Measurements from ENCODE around the gene SORCS2.
A peak's percentile ranks its signal among the peaks of the same experiment; 100 is the strongest.

Gene SORCS2

DNA sequence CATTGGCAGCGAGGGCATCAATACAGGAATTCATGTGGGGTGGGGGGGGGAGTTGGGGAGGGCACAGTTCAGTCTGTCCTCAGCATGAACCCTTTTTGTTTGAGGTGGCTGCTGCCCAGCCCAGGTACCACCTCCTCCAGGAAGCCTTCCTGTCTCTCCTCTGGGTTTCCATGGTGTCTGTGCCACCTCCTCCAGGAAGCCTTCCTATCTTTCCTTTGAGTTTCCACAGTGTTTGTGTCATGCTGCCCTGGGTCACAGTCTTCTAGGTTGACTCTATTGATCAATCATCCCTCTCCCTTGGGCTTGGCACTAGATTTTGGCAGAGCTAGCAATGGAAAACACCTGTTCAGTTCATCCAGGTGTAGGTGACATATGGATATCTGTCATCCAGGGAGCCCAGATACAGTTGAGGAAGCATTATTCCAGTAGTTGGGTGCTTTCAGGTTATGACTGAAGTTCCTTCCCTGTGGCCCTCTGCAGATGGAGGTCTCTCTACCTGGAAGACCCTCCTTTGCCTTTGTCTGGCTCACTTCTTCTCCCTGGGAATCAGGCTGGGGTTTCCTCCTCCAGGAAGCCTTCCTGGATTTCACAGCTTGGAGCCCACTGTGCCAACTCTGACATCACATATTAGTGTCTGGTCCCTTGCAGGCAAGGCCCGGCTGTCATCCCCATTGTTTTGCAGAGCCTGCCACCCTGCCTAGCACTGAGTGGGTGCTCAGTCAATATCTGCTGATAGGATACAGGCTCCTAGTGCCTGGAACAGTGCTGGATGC, 96.6 kb downstream of the SORCS2 start:
- DNase-seq (ENCODE audit: low read depth), result no peak

DNA sequence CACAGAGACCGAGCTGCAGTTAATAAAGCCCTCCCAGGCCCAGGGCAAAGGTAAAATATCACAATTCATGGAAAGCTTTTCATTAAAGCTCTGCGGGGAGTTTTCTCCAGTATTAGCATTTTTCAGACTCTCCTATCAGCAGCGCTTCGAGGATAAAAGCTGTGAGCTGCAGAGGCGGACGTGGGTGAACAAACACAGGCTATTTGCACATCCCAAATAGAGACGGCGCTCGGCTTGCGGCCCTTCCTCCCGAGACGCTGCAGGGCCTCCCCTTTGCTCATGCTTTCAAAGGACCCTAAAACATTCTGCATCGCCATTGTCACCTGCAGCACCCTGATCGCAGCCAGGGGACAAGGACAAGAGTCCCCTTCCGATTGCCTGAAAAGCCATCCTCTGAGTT, 97.3 kb downstream of the SORCS2 start:
- no peak for DNase-seq (ENCODE audit: low read depth)

DNA sequence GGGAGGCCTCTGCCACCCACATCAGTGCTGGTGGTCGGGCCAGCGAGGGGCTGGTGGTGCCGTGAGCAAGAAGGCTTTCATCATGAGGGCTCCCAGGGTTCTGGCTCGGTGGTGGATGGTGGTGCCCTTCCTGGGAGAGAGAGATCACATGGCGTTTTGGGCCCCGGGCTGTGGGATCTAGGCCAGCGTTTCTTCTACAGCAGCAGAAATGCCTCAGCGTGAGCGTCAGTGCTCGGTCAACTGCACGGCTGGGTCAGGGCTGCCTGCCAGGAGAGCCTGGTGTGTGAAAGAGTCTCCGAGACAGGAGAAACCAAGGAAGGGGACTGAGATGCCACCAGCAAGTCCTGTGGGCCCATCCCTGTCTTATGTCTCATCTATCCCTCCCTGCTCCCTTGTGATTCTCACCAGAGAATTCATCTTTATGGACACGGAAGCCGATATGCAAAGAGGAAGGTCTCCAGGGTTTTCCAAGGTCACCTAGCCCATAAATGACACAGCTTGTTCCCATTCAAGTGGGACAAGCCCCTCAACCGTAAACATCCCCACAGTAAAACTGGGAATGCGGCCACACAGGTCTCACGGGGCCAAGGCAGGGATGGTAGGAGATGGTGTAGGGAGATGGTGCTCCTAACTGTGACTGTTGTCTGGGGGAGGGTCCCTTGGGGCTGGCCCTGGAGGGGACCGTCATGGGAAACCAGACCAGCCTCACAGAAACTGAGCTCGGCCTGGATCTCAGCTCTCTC, 99.2 kb downstream of the SORCS2 start:
- no peak for DNase-seq (ENCODE audit: low read depth)

DNA sequence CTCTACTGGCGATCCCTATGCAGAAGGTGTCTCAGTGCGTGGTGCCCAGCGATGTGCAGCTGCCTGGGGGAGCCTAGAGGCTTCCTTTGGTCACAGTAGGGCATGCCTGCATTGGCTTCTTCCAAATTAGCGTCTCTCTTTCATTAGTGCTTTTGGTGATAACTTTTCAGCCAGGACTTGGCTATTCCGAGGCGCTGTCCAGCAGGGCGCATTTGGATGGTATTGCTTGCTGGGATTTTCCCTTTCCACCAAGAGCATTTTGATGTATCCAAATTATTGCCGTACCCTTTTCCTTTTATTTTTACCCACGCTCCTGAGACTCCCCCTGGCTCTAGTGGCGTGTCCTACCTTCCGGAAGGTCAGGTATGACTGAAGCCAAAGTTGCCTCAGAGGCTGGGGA, 101.4 kb downstream of the SORCS2 start:
- no peak for DNase-seq (ENCODE audit: low read depth)

DNA sequence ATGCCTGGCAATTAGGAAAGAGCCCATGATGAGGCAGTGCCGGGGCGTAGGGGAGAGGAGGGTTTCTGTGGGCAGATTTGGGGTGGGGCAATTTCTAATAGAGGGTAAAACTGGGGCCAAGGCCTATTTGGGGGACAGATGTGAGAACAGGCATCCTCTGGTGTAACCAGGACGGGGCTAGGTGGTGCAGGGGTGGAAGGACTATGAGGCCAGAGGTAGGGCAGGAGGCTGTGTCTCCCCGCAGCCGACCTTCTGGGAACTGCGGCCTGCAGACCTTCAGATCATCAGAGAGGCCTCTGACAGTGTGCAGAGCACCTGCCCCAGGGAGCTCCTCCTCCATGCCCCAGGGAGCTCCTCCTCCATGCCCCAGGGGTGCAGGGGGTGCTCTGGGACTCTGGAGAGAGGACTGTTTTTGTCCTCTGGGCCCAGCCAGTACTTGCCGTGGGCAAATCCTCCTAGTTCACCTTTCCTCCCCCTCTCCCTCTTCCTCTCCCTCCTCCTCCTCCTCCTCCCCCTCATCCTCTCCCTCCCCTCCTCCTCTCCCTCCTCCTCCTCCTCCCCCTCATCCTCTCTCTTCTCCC, 101.9 kb downstream of the SORCS2 start:
- DNase-seq (ENCODE audit: low read depth), result no peak

DNA sequence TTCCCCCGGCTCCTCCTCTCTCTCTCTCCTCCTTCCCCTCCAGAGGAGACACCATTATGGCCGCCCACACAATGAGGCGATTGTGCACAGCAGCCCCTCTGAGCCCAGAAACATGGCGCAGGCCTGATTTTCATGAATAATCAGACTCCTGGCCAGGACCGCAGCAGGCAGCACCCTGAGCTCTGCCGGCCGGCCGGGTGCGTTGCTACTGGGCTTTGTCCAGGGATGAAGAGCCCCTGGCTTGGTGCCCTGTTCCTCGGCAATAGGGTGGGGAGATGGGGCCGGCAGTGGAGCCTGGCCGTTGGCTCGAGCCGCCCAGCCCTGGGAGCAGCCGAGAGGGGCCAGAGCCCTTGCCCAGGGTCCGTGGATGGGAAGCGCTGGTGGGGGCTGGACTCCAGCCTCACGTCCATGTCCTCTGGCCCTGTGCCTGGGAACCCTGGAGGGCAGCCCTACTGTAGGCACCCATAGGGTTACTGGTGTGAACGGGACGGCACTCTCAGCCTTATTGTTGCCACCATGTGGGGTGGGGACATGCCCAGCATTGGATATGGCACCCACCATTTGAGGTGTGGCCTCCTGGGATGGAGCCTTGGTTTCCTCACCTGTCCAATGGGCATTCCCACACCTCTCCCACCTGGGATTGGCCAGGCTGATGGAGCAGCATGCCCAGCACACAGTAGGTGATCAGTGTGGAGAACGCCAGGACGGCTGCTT, 103.0 kb downstream of the SORCS2 start:
- DNase-seq (ENCODE audit: low read depth), result no peak

DNA sequence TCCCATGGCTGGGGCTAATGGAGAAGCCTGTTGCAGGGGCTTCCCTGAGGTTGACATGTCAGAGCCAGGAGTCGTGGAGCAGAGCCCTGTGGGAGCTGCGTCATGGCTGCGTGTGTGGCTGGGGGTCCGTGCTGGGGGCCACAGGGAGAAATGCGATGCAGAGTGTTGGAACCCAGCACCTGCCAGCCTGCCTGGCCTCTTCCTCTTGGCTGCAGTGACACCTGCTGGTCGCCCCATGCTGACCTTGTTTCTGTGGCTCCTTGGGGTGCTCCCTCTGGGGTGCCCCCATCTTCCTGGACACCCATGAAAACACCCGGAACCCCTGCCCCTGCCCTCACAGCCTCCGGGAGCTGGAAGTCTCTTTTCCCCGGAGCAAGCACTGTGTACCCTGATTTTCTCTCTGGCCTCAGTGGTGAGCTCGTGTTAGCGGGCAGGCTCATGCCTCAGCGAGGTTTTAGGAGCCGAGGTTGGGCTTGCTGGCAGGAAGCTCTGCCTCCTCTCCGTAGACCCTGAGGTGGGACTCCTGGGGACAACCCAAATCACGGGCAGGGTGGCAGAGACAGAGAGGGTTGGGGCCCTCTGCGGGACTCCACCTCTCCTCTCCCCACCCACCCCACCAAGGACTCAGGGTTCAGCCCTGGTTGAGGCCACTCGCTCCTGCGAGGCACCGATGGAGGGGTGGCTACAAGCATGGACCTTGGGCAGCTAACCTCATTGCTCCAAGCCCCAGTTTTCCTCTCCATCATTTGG, 103.7 kb downstream of the SORCS2 start:
- DNase-seq (ENCODE audit: low read depth), result peak; percentile 12

DNA sequence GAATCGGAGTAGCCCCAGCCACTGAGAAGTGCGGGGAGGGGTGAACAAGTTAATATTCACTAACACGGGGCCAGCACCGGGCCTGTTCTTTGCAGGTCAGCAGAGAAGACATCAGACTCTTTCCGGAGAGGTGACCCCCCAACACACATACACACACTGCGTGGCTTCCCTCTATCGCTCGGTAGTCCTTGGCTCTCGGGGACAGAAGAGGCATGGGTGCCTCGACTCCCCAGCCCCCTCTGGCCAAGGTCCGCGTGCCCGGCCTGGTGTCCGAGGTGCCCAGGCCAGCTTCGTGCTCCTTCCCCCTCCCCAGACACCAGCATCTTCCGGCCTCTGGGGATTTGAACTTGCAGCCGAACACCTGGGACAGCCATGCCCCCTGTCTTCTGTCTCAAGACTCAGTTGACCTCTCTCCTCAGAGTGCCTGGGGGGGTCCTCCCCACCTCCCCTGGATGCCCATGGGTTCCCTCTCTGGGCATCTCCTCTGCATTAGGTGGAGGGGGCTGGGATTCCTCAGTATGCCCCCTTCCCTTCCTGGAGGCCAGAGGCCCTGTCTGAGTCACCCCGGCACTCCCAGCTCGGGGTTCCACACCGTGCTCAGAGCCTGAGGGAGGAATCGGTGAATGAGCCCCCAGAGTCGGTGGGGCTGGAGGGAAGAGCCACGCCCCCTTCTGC, 104.5 kb downstream of the SORCS2 start:
- no peak for DNase-seq (ENCODE audit: low read depth)

DNA sequence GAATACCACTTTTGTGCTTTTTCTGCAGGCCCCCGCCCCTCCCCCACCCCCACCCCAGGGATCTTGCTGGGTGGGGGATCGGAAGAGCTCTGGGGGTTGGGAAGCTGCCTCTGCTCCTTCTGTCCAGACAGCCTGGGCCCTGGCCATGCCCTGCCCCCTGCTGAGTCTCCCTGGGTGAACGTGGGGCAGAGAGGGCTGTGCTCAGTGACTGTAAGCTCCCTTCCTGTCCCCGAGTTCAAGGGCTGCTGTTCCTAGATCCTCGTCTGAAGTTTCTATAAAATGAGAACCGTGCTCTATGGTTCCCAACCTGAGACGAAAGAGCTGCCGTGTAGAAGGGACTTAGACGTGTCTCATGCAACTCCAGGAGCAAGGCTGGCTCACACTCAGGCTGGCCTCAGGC, 105.0 kb downstream of the SORCS2 start:
- no peak for DNase-seq (ENCODE audit: low read depth)

DNA sequence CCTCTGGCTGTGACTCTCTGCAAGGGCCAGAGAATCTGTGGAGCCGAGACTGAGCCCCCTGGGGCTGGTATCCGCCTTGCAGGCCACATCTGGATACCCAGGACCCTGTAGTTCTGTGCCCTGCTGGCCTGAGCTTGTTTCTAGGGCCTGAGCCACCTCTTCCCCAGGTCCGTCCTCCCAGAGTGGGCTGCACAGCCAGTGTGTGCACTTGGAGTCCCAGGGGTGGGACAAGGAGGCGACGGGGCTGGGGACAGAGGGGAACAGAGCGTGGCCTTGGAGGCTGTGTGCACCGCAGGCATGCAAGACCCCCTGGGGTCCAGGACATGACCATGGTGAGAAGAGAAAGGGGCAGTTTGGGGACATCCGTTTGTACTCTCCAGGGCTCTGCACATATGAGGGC, 105.5 kb downstream of the SORCS2 start:
- DNase-seq (ENCODE audit: low read depth), result no peak

DNA sequence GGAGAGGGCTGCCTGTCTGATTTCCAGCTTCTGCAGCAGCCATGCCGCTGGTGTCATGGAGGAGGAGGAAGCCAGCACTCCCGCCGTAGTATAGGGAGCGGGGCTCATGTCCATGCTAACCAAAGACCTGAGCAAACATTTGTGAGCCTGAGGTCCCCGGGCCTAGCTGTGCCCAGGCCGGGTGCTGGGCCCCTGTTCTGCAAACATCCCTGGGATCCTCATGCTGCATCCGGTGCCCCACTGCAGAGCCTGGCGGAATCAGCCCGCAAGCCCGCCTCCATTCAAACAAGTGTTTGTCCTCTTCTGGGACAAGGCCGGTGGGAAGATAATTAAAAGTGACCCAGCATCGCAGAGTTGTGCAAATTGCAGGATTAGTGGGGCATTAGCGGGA, 106.3 kb downstream of the SORCS2 start:
- no peak for DNase-seq (ENCODE audit: low read depth)

DNA sequence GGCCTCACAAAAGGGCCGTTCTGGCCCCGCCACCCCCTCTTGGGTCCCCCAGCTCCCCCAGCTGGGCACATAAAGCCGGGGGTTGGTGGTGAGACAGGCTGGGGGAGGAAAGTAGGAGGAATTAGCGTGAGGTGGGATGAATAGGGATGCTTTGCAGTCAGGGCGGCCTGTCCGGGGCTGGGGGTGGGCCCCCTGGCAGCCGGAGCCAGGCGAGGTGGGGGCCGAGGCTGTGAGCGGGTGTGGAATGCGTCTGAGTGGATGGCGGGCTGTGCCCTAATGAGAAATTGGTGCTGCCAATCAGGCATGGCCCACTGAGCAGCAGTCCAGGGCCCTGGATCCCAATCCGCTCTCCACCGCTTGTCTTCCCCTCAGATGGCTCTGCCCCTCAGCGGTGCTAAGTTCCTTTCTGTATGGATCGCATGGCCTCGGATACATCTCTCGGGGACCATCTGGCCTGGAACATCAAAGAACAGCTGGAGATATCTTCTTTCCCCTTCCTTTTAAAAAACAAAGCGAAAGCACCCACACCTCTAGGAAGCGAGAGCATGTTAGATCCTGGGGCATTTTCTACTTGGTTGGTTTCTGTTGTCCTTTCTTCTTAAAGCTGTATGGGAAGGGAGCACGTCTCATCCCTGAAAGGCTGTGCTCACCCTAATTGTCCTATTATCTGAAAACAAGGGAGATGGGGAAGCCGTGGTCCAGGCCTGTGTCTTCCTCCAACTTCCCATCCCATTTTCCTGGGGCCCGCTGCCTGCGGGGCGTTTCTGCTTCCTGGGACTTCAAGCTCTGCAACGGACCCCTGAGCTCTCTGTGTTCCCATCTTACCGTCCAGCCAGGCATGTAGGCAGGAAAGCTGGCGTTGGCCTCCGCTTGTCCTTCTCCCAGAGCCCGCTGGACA, 106.9 kb downstream of the SORCS2 start:
- no peak for DNase-seq (ENCODE audit: low read depth)

DNA sequence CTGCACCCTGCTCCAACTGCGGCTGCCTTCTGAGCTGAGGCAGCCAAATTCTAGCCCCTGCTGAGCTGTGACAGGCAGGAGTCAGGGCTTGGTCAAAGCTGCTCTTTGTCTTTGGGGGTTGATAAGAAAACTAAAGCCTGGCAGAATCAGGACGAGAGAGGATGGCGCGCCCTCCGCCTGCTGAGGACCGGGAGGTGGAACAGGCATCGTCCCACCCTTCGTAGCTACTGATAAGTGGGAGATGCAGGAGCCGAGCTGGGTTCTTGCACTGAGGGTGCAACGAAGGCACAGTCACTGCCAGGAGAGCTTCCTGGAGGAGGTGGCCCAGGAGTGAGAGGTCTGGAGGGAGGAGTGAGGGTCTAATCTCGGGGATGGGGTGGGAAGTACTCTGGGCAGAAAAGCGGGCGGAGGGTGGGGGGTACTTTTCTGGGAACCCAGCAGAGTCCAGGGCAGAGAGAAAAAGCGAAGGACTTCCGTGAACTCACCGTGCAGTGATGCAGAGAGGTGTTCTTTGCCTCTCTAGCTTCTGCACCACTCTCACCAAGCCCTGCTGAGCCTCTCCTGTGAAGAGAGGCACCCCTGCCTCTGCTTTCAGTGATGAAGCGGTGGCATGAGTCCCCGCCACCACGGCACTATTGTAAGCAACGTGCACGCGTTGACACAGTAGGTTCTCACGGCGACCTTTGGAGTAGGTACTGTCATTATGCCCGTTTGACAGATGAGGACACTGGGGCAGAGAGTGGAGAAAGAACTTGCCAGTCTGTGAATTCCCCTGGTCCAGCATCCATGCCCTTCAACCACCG, 107.8 kb downstream of the SORCS2 start:
- no peak for DNase-seq (ENCODE audit: low read depth)

DNA sequence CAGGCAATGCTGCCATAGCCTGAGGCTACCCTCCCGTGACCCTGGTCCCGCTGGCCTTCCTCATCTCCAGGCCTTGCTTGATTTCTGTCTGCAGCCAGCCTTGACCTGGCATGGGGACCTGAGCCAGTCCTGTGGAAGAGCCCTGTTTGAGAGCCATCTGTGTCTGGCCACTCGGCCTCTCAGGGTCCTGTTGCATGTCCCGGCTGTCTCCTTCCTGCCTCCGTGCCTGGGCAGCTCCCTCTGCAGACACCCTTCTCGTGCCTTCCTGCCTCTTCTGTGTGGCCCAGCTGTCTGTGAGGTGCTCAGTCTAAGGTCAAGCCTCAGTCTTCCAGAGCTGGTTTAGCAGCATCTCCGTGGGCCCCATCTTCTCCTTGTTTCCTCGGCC, 108.4 kb downstream of the SORCS2 start:
- no peak for DNase-seq (ENCODE audit: low read depth)

DNA sequence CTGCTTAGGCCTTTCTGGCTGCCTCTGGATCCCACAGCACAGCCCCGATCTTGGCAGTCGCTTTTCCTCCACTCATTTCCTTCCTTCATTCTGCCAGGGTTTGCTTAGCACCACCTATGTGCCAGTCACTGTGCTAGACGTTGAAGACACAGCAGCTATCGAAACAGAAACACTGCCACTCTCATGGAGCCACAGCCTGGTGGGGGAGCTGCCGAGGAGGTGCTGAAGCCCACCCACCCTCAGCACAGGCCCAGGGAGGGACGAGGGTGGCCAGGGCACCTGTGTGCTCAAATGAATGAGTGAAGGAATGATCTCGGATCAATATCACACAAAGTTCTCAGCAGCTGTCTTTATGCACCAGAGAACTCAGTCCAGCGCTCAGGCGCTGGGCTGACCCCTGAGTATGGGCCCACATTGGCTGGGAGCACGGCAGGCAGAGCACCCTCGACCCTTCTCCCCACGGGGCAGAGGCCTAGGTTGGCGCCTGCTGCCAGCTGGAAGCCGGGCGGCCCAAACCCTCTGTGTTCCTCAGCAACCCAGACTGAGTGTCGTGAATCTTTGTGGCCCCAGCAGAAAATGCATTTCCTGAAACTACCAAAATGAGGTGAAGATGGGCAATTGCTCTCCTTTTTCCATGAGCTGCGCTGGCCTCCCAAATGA, 108.9 kb downstream of the SORCS2 start:
- no peak for DNase-seq (ENCODE audit: low read depth)

DNA sequence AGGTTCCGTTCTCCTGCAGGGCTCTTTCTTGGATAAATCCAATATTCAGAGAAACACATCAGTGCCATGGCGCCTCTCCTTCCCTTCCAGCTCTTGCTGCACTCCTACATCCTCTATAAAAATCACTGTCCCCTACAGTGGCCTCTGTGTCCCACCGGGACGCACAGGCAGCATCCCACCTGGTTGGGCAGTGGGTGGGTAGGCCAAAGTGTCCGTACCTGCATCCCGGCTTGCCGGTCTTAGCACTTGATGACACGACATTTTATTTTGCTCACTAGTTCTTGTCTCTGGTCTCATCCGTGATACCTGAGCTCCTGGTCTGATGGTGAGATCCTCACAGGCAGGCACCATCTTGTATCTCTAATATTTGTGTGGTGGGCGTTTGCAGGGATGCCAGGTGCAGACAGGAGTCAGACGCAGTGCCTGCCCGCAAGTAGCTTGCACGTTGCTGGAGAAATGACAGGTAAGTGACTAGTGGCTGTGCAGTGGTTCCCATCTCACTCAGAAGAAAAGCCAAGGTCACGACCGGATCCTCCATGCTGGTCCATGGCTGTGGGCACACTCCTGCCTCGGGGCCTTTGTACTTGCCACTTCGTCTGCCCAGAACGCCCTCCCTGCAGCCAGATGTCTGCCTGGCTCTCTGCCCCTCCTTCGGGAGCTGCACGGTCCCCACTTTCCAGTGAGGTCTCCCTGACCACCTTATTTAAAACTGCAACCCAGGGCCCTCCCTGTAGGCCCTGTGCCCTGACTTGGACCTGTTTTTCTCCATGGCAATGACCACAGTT, 109.7 kb downstream of the SORCS2 start:
- DNase-seq (ENCODE audit: low read depth), result no peak

DNA sequence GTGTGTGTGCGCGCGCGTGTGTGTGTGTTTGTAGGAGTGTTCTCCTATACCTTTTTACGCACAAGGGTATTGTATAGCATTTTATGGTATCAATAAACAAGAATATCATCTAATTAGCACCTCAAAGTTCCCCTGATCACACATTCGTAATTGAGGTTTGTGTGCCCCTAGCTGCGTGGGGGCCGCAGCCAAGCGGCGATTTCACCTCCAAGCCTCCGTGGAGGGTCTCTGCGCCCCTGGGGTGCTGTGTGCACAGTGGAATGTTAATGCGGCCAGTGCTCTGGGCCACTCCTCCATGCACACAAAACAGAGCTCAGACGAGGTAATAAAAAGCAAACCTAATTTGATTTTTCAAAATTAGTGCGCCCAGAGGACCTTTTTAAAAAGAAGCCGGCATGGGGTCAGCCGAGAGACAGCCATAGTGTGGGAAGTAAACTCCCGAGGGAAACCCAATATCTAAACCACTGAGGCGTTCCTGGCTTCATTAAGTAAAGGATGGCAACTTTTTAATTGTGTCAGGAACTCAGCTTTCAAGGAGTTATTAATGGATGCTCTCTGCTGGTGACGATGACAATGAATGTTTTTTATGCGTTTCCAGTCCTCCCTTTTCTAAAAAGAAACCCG, 110.6 kb downstream of the SORCS2 start:
- DNase-seq (ENCODE audit: low read depth), result no peak

DNA sequence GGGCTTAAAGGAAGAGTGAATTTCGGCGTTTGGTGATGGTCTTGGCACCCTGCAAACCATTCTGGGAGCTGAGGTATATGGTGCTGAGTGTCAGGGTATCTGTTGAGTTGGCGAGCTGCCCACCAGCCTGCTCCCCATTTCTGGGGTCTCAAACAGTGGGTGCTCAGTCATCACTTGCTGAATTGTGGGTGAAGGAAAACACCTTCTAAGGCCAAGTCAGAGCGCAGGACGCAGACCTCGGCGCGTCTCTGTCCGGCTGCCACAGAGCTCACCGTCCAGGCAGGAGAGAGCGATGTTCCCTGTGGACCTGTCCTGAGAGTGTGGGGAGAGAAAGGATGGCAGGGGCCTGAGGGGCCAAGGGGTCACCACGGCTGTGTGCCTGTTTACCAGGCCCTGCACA, 111.2 kb downstream of the SORCS2 start:
- no peak for DNase-seq (ENCODE audit: low read depth)

Measured in amniotic epithelial cell (primary cell).